ENCODE results near the gene PCK1. TPM values are rescaled to one million over a fixed set of nuclear protein-coding genes. Genes with fewer than 3 reads are reported as not detected.

Gene PCK1
- total and polyA plus RNA-seq, 2 of the 8 experiments (the other 6 are each of a cell fraction or from before 2014, with no cell fraction given), result not detected

DNA sequence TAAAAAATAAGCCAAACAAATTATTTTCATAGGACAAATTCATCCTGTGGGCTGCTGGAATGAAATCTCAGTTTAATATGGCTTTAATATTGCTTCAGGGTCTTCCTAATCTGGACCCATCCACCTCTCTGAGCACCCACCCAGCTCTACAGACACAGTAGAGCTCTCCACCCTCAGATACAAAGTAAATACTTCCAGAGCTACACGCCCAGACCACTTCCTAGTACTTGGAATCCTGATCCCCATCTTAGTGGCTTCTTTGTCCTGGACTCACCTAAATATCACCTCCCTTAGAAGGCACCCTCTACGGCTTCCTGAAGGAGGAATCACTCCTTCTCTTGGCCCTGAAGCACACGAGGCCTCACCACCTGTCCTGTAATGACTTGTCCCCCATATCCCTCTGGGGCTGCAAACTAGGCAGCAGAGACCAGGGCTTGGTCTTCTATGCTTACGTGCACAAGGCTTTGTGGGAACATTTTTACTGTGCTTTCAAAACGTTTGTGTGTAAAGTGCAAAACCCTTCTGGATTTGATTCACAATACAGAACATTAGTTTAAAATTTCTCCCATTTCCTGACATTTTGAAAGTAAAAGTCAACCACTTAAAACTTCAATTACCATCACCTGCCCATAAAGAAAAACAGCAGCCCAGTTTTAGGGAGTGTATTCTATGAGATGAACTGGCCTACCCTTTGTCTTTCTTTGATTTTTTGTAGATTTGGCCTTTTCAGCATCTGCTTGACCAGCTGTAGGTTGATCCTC is 38.4 kb upstream of the PCK1 start (continued):
- no peak for TF ChIP-seq TAF7 (optimal IDR thresholded peaks at IDR 0.05; ENCODE audit: borderline replicate concordance, low read depth, low read length)
- no peak for TF ChIP-seq JUN (IDR thresholded peaks at IDR 0.05; ENCODE audit: low read depth, low read length)
- TF ChIP-seq CBX8 (IDR thresholded peaks at IDR 0.05; ENCODE audit: borderline replicate concordance, low read depth, low read length), result no peak
- no peak for TF ChIP-seq CREB1 (IDR thresholded peaks at IDR 0.05)
- no peak for TF ChIP-seq BACH1 (IDR thresholded peaks at IDR 0.05; ENCODE audit: low read length)
- no peak for TF ChIP-seq KDM5A (IDR thresholded peaks at IDR 0.05; ENCODE audit: low read length)
- TF ChIP-seq NANOG (IDR thresholded peaks at IDR 0.05; ENCODE audit: insufficient read depth, low read depth, low read length, poor library complexity, severe bottlenecking), result no peak
- TF ChIP-seq RXRA (IDR thresholded peaks at IDR 0.05; ENCODE audit: insufficient read depth, low read depth, low read length), result no peak

Data from H1 (cell line).